Epidermal melanocyte (primary cell): ENCODE measurements around the gene LANCL2.

Experiments used
- DNase-seq: peaks from one replicate; pipeline ENCODE4 v3.0.0; 2011; ENCODE audit warnings: low spot score; ENCODE audit not compliant: insufficient read length

The LANCL2 gene

DNA sequence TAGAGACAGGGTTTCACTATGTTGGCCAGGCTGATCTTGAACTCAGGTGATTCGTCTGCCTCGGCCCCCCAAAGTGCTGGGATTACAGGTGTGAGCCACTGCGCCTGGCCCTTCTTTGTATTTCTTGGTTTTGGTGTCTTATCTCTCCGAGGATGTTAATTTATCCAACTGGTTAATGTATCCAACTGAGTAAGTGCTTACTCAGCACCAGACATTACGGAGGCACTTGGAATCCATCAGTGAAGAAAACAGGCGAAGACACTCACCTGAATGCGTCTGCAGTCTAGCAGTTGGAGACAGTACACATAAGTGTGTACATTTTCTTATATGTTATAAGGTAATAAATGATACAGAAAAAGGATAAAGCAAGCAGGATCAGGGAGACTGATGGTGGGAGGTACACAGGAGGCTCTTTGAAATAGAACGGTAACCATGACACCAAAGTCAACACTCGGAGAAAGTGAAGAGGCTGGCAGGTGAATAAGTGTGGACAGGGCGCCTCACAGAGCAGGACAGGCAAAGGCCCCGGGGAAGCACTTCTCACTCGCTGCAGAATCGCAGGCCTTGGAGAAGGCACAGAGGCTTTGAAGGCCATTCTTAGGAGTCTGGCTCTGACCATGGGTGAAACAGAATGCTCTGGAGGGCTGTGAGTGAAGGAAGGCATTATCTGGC lies 73.1 kb downstream of the LANCL2 start:
- no peak for DNase-seq

DNA sequence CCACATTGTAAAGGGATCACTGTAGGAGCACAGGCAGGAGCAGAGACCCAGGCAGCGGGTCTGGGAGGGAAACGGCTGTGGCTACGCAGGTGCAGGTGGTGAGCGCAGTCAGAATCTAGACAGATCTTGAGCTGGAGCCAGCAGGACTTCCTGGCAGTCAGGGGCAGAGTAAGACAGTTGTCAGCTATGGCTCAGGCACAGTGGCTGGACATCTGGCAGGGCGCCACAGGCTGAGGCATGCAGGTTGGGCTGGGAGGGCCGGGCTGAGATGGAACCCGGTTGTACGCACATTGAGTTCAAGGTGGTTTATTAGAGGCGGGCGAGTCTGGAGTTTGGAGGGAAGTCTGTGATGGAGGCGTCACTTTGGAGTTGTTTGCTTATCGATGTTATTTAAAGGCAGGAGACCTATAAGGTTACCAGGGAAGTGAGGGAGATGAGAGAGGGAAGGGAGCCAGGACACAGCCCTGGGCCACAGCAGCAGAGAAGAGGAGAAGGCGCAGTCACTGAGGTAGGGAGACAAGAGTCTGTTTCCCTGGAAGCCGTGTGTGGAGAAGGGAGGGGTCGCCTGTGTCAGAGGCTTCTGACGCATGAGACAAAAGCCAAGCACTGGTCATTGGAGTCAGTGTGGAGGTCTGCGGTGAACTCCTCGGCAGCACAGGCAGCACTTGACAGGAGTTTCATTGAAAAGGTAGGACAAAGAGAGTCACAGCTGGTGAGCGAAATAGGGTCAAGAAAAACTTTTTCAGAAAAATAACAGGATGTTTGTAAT lies 73.8 kb downstream of the LANCL2 start:
- DNase-seq = no peak

DNA sequence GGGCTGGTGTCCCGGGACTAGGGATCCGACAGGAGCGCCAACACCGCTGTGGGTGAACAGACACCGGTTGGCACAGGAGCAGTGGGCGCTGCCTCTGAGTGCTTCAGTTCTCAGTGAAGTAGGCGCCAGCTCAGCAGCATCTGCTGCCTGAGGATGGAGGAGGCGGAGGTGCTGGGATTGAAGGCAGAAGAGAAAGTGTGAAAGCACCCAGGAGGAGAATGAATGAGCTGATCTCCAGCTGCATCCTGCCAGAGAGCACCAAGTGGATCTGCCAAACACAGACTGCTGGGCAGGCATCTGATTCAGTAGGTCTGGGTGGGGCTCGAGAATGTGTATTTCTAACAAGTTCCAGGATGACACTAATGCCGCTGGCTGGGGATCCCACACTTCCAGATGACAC lies 74.5 kb downstream of the LANCL2 start:
- no peak for DNase-seq

DNA sequence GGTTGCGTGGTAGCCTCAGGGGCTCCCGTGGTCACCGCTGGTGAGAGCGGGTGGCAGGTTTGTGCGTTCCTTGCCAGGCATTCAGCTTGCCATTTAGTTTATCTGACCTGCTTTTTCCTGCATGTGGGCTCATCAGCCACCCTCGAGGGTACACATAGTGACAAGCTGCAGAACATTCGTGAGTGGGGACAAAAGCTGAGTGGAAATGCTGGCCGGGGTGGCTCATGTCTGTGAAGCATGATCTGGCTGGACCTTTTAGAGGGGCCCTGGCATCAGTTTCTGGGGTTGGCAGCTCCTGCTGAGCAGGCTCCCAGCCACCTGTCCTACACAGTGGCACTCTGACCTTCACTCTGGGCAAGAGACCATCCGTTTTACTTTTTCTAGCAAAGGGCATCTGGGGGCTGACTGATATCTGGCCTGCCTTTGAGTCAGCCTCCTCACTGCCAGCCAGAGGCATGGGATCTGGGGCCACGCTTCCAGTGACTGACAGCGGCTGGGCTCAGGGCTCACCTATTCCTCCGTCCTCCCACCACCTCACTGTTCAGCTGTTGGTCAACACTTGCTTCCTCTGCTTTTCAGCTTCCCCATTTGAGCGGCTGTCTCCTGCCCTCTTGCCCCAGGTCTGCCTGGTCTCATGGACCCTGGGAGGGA lies 75.0 kb downstream of the LANCL2 start:
- DNase-seq = no peak

DNA sequence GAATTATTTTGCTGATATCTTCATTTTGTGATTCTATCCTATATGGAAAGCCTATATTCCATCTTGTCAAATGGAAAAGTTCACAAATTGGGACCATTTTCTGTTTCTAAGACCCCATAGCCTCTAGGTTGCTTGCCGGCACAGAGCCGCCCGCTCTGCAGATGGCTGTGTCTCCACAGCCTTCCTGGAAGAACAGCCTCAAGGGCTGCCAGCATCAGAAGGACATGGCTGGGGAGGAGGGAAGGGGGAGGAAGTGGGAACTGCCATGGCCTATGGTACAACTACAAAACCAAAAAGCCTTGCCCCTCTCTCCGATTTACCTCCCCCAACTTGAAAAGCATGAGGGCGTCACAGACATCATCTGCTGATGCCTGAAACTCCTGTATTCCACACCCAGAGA lies 75.9 kb downstream of the LANCL2 start:
- DNase-seq = no peak

DNA sequence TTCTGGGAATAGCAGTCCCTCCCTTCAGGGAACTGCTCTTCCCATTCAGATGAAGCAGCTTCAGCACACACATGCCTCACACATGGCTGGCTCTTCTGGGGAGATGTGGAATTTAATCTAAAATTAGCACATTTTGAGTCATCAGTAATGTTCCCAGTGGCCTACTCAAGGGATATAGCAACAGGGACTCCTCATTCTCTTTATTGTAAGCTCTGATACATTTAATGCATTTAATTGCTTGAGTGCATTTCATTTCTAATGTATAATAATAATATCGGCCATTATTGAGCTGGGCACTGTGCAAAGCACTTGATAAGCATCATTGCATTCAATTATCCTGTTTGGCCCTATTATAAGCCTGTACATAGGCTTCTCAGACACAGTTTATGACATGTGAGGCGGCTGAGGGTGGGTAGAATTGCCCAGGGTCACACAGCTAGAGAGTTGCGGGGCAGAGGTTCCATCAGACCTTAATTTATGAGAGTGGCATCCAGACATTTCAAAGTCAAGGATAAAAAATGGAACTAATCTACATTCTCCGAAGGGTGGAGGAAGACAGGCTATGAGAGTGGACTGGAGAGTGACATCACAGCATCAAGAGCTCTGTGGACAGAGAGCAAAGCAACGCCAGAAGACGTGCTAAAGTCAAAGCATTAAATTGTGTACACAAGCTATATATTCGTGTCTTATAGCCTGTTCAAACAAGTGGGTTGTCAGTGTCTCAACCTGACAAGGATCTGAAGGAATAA lies 76.8 kb downstream of the LANCL2 start:
- peak; percentile 70 for DNase-seq

DNA sequence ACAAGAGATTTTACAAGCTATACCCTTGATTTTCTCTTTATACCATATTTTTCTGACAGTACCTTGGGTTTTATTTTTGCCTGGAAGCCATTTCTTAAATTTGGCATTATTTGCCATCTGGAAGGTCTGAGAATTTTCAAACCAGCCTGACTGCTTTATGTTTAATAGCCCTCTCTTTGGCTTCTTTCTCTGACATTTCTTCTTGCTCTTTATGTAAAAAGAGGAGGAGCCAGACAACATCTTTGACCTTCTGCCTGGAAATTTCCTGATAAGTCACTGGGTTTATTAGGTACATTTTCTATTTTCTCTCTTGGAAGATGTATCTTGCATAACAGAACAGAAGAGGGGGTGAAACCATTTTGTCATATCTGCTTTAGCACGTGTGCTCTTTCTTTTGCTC lies 79.6 kb downstream of the LANCL2 start:
- no peak for DNase-seq

DNA sequence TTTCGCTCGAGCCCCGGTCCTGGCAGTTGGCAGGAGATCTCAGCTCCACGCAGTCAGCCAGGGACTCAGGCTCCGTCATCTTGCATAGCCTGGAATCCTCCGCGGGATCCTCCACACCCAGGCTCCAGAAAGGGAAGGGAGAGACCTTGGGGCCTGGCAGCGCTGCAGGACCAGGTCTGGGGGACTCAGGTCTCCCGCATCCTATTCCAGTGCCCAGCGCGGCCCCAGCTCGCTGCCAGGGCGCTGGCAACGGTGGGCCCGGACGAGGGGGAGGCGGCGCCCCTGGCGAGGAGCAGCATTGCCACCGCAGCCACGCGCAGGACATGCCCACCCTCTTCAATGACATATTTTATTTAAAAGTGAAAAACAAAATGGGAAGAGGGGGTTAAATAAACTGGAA lies 83.4 kb downstream of the LANCL2 start:
- DNase-seq = no peak

DNA sequence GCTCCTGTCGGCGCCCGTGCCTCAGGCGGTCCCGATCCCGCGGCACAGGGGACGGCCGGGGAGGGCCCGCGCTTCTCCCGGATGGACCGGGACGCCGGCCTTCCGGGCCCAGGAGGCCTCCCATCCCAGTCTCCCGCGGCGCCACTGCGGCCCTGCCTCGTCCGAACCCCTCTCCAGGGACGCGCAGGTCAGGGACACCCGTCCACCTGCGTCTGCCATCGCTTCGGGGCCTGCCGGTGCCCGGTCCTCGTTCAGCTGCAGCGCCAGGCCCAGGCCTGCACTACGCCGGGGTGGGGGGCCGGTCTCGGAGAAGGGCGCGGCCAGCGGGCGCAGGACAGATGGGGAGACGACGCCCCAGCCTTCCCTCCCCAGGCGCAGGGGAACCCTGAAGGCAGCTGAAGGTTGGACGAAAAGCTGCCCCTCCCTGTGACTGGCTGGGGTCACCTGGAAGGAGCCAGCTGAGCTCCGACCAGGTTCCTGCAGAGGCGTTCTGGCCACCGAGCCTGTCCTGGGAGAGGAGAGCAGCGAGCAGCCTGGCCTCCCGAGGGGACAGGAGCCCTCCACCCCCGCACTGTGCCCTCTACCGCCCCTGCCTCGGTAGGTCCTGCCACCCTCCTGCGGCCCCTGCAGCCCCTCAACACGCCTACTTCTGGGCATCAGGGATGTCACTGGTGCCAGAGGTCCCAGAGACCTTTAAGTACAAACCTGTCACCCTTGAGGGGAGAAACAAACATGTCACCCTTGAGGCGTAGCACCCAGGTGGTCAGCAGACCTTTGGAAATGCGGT lies 84.3 kb downstream of the LANCL2 start:
- no peak for DNase-seq

DNA sequence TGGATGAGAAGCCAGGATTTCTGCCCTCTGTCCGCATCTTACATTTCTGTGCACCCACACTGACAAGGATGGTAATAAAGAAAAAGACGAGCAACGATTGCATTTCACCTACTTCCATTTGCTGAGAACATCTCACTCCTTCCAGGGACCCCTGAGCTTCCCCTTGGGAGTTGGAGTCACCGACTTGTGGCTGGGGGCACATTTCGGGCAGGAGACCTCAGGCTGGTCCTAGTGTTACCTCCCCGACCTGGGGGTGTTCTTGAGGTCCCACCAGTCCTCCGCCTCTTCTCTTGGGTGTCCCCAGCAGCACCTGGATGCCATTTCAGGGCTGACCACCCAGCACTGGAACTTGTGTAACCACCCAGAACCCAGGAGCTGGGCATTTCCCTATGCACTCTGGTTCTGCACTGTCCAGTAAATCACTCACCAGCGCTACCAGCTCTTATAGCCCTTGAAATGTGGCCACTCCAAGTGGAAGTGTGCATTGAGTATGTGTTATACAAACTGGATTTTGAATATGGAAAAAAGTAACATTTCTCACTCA lies 84.9 kb downstream of the LANCL2 start:
- DNase-seq = no peak

DNA sequence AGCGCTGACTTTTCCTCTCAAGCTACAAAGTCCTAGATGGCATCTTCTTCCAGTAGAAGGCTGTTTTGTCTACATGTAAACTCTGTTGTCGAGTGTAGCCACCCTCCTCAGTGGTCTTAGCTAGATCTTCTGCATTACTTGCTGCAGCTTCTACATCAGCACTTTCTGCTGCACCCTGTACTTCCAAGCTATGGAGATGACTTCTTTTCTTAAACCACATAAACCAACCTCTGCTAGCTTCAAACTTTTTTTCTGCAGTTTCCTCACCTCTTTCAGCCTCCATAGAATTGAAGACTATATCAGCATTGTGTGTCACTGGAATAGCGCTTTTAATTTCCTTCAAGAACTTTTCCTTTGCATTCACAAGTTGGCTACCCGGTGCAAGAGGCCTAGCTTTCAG lies 87.8 kb downstream of the LANCL2 start:
- DNase-seq = no peak

DNA sequence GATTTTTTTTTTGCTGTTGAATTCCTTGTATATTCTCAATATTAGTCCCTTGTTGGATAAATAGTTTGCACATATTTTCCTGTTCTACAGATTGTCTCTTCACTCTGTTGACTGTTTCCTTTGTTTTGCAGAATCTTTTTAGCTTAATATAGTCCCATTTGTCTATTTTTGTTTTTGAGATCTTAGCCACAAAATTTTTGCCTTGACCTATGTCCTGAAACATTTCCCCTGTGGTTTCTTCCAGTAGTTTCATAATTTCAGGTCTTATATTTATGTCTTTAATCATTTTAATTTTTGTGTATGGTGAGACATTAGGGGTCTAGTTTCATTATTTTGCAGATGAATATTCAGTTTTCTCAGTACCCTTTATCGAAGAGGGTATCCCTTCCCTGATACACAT lies 92.7 kb downstream of the LANCL2 start:
- no peak for DNase-seq

DNA sequence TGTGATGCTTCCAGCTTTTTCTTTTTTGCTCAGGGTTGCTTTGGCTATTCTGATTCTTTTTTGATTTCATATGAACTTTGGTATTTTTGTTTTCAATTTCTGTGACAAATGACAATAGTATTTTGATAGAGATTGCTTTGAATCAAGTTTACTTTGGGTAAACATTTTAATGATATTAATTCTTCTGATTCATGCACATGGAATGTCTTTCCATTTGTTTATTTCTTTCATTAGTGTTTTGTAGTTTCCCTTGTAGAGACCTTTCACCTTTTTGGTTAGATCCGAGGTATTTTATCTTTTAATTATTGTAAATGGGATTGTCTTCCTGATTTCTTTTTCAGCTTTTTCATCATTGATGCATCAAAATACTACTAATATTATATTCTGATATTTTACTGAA lies 93.2 kb downstream of the LANCL2 start:
- DNase-seq = no peak

DNA sequence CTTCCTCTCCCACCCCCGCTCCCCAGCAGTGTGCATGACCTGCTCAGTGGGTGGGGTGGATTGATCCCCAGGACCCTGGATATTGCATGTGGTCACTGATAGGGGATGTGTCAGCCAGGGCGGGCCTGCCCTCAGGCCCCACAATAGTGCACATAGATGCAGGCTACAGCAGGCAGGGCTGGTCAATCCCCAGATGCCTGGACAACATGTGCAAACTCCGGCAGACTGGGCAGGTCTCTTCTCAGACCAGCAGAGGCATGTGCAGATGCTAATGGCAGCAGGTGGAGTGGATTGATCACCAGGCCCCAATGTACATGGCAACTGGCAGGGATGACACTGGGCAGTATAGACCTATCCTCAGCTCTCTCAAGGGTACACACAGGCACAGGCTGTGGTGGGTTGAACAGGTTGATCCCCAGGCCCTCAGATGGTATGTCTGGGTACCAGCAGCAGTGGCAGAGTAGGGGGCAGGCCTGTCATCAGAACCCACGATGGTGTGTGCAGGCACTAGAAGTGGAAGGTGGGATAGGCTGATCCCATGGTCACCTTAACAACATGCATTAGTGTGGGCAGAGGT lies 98.6 kb downstream of the LANCL2 start:
- no peak for DNase-seq

DNA sequence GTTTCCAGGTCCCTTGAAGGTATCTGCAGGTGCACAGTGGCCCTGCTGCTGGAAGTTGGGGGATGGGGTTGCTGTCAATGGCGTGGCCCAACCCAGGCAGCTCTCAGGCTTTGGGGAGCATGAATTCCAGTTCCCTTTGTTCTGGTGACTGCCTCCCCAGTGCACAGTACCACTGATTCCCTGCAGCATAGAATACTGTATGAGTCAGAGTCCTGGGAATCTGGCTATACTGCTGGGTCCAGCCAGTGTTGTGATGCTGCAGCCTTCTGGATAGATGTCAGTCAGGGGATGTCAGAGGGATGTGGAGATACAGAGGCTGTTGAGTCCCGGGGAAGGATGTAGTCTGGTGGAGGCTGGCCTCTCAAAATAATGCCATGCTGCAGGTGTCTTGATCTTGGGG lies 99.3 kb downstream of the LANCL2 start:
- no peak for DNase-seq

DNA sequence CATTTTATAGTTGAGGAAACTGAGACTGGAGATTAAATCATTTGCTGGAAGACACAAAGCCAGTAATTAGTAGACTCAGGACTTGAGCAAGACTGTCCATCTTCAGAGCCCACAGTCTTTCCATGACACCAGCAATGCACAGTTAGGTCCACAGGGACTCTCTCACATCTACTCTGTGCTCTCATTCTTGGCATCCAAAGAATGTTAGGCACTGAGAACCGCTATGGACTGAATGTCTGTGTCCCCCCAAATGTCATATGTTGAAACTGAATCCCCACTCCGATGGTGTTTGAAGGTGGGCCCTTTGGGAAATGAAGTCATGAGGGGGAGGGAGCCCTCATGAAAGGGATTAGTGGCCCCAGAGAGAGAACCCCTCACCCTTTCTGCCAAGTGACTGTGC lies 100.6 kb downstream of the LANCL2 start:
- DNase-seq = no peak

DNA sequence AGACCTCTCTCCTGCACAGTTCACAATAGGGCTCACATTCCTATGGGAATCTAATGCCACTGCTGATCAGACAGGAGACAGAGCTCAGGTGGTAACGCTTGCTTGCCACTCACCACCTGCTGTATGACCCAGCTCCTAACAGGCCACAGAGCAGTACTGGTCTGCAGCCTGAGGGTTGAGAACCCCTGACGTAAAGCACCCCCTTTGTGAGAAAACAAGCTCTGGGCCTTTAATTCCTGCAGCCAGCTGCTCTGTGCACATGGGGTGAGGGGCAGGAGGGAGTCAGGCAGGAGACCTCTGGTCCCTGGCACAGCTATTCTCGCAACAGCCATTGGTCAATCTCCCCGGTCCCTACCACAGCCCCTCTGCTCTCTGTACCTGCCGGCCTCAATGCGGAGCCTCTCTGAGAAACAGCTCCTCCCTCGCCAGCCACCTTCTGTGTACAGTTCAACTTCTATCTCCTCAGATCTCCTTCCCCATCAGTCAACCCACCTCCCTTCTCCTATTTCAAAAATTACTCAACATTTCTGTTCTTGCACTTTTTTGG lies 102.0 kb downstream of the LANCL2 start:
- no peak for DNase-seq

DNA sequence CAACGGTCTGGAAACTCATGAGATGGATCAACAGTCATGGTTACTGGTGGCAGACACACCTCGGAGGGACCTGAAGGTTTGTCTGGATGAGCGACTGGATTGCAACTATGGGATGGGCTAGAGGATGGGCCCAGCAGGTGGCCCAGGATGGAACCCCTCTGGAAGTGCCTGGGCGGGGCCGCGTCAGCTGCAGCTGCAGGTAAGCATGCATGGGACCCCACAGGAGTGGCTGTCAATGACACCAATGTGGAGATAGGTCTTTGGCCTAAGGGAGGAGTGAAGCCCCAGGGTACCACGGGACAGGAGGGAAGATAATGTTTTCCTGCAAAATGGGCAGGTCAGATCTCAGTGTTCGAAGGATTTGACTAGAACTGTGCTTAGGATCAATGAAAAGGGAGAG lies 103.4 kb downstream of the LANCL2 start:
- no peak for DNase-seq

DNA sequence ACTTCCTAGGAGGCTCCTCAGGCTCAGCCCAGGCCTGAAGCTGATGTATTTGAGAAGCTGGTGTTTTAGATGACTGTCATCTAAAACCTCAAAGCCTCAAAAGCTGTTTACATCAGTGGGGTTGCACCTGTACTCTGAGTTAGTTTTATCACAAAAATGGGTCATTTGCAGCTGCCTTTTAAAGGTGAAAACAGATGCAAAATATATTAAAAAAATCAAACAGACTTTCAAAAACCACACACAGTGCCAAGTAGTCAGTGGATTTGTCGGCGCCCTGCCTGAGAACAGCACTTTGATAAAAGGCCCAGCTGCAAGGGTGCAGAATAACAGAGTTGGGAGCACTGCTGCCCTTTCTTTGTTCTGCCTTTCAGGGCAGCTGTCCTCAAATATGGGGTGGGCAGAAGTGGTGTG lies 104.1 kb downstream of the LANCL2 start:
- DNase-seq = no peak

DNA sequence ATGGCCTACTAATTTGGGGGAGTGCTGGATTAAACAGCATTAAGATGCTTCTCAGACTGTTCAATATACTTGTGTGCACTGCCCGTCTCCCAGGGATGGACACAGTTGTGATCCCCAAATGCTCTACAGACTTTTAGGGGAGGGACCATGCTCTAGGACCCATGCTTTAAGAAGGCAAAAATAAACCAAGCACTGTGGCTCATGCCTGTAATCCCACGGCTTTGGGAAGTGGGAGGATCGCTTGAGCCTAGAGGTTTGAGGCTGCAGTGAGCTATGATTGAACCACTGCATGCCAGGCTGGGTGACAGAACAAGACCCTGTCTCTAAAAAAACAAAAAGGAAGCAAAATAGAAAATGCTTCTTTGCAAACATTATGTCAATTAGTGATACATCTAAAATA lies 104.6 kb downstream of the LANCL2 start:
- DNase-seq = no peak
